GM18858 (cell line): Measurements from ENCODE around the gene PHLPP1.
A peak's percentile ranks its signal among the peaks of the same experiment; 100 is the strongest.

Source experiments
- ATAC-seq: cut with Tn5 transposase; IDR thresholded peaks from one replicate; pipeline ENCODE4 v1.9.1; 2021; ENCODE audit not compliant: unreplicated experiment

PHLPP1 gene

GRCh38 chr18:62933261-62933887, 218.0 kb downstream of the PHLPP1 start:
- no peak for ATAC-seq

GRCh38 chr18:62935994-62936393, 220.7 kb downstream of the PHLPP1 start:
- ATAC-seq, result no peak

- no peak for ATAC-seq
Measured at GRCh38 chr18:62937065-62937464, 221.7 kb downstream of the PHLPP1 start.

- no peak for ATAC-seq
Measured at GRCh38 chr18:62938006-62938405, 222.7 kb downstream of the PHLPP1 start.

GRCh38 chr18:62938487-62938886, 223.1 kb downstream of the PHLPP1 start:
- peak; percentile 65 for ATAC-seq

- ATAC-seq, result no peak
Measured at GRCh38 chr18:62939433-62939832, 224.1 kb downstream of the PHLPP1 start.

- no peak for ATAC-seq
Measured at GRCh38 chr18:62939926-62940325, 224.6 kb downstream of the PHLPP1 start.

- no peak for ATAC-seq
Measured at GRCh38 chr18:62942578-62942977, 227.2 kb downstream of the PHLPP1 start.

- no peak for ATAC-seq
Measured at GRCh38 chr18:62944454-62944853, 229.1 kb downstream of the PHLPP1 start.

GRCh38 chr18:62948788-62949187, 233.4 kb downstream of the PHLPP1 start:
- ATAC-seq, result no peak

GRCh38 chr18:62950246-62950645, 234.9 kb downstream of the PHLPP1 start:
- ATAC-seq, result no peak

- no peak for ATAC-seq
Measured at GRCh38 chr18:62952807-62953206, 237.5 kb downstream of the PHLPP1 start.

GRCh38 chr18:62953663-62954062, 238.3 kb downstream of the PHLPP1 start:
- ATAC-seq, result no peak

- ATAC-seq, result no peak
Measured at GRCh38 chr18:62954366-62954765, 239.0 kb downstream of the PHLPP1 start.

- ATAC-seq, result no peak
Measured at GRCh38 chr18:62957885-62958472, 242.6 kb downstream of the PHLPP1 start.

- no peak for ATAC-seq
Measured at GRCh38 chr18:62959481-62959880, 244.1 kb downstream of the PHLPP1 start.

GRCh38 chr18:62963507-62963906, 248.2 kb downstream of the PHLPP1 start:
- ATAC-seq, result no peak

GRCh38 chr18:62964432-62964831, 249.1 kb downstream of the PHLPP1 start:
- ATAC-seq, result no peak

GRCh38 chr18:62967089-62967488, 251.7 kb downstream of the PHLPP1 start:
- no peak for ATAC-seq

GRCh38 chr18:62973689-62974088, 258.3 kb downstream of the PHLPP1 start:
- no peak for ATAC-seq

- no peak for ATAC-seq
Measured at GRCh38 chr18:62974388-62974787, 259.0 kb downstream of the PHLPP1 start.

GRCh38 chr18:62974928-62975675, 259.8 kb downstream of the PHLPP1 start:
- ATAC-seq, result no peak
